HG03439 (cell line): ENCODE data around the gene USP47.

Source experiments
- ATAC-seq: cut with Tn5 transposase; IDR thresholded peaks from one replicate; pipeline ENCODE4 v1.9.1; 2021; ENCODE audit warnings: mild to moderate bottlenecking, moderate library complexity; ENCODE audit not compliant: unreplicated experiment

USP47 gene

DNA sequence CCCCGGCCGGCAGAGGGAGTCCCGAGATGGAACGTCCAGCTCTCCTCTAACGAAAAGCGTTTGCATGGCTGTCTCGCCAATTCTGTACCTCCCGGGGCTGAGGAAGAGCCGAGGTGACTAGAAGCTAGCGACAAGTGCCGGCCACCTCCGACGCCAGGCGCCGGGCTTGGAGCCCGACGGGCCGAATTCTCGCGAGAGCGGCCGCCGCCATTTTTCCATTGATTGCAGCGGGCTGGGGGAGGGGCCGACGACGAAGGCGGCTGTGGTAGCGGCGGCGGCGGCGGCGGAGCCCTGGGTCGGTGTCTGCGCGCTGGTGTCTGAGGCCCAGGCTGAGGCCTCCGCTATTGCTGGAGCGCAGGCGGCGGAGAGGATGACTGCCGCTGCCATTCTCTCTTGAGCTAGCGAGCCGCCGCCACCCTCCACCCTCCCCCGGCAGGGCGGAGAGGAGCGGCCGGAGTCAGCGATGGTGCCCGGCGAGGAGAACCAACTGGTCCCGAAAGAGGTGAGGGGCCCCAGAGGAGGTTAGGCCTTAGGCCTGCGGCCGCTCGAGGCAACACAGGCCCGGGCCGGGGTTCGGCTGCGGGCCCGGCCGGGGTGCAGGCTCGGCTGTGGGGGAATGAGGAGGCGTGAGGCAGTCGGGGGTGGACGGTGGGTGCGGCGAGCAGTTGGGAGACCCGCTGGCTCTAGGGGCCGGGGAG lies at the start of gene USP47:
Gene USP47 (plus strand): TSS at position 250 of the 698 bp plus-strand sequence. CDS start 214 bp downstream, at position 464.
- peak; percentile 70 for ATAC-seq

DNA sequence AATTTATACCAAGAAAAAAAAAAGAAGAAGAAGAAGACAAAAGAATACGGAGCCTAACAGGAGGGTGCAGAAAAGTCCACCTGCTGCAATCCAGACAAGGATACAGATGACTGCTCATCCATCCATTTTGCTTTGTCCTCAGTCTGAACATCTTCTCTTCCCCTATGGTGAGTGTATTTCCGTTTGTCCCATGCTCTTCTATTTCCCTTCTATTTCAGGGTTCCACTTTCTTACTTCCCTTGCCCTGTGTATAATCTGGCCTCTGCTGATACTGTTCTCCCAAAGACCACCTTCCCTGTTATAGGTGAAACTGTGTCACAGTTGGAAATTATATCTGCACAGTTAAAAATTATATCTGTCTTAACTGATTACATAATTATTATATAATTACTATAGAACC lies 48.7 kb upstream of the USP47 start:
- no peak for ATAC-seq

DNA sequence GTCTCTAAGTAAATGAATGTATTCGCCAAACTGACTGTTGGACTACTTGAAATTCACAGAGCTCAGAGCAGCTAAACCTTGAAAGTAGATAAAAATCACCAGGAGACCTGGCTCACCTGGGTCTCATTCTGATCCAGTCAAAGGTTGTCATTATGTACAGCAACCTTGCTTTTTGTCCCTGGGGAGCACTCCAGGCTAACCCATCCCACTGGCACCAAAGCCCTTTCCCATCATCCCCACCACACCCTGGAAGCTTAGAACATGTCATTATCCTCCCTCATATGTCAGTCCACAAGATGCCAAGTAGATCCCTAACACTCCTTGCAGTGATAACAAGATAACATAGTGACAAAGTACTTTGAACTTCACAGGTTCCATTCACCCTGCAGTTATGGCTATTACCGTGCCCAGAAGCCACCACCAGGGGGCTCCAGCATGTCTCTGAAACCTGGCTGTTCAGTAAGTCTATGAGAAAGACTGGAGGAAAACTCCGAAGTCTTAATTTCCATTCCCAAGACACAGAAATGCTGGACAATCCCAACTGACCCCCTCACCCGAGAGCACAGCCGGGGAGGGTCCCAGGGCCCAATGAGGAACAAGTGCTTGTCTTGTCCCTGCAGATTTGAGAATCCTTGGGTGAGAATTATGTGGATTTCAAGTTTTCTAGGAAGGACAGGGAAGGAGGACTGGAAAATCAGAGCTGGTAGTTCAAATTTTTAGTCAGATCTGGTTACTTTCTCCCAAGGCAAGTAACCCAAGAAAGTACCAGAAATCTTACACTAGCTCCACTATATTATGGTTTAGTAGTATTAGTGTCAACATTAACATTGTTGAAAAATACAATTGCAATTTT lies 43.0 kb upstream of the USP47 start:
- no peak for ATAC-seq

DNA sequence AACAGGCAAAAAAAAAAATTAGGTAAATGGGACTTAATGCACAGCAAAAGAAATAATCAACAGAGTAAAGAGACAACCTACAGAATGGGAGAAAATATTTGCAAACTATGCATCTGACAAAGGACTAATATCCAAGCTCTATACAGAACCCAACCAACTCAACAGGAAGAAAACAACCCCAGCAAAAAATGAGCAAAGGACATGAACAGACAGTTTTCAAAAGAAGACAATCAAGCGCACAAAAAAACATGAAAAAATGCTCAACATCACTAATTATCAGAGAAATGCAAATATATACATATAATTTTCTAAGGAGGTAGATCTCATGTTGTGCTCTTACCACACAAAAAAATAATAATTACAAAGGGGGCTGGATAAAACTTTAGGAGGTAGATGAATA lies 36.5 kb upstream of the USP47 start:
- ATAC-seq, result no peak

GRCh38 chr11:11806074-11806473 lies 35.7 kb upstream of the USP47 start:
- no peak for ATAC-seq

DNA sequence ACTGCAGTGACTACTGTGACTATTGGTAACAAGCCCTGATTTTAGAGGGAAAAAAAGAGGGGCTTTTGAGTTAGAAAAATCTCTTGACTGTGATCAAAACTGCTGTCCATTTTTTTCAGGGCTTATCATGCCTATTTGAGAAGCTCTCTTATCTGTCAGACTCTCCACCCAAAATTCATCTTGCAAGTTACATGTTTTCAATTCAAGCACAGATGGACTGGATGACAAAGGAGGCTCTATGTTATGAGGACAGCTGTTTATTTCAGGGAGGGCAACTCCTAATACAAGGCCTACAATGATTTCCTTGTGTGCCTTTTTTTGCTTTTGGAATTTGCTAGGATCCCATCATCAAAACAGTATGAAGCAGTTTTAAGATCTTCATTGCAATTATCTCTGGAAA lies 35.2 kb upstream of the USP47 start:
- ATAC-seq, result no peak

DNA sequence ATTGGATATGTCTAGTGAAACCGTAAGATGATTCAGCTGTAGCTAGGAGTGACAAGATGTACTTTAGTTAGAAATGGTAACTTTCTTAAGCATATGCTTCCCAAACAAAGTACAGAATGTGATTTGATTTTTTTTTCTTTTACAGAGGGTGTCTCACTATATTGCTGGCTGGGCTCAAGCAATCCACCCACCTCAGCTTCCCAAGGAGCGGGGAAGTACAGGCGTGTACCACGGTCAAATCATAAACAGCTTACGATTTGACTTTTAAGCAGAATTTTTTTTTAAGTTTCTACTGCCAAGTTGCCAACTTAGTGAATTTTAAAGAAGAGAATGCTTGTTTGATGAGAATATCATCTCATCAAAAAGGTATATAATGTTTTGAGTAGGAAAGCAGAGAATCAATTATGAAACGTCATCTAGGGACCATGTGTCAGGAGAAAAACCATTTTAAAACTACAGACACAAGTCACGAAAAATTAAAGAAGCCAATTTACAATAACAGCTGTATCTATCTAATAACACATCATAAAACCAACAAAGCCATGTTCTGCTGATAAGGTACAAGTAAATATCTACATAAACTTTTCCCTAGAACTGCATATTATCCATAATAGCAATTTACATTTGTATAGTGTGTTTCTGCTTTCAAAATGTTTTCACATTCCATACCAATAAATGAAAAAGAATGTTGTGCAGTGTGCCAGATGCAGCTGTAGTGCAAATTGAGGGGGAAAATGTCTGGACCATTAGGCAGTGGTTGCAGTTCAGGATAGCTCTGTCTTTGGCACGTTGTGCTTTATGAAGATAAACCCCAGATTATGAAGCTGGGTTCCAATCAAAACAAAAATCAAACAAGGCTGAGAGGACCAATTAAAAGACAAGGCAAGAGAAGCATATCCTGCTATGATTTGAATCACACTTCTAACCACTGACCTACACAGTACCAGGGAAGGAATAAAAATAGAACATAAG lies 33.7 kb upstream of the USP47 start:
- no peak for ATAC-seq

- no peak for ATAC-seq
Observed at GRCh38 chr11:11808992-11809615, 32.7 kb upstream of the USP47 start.

DNA sequence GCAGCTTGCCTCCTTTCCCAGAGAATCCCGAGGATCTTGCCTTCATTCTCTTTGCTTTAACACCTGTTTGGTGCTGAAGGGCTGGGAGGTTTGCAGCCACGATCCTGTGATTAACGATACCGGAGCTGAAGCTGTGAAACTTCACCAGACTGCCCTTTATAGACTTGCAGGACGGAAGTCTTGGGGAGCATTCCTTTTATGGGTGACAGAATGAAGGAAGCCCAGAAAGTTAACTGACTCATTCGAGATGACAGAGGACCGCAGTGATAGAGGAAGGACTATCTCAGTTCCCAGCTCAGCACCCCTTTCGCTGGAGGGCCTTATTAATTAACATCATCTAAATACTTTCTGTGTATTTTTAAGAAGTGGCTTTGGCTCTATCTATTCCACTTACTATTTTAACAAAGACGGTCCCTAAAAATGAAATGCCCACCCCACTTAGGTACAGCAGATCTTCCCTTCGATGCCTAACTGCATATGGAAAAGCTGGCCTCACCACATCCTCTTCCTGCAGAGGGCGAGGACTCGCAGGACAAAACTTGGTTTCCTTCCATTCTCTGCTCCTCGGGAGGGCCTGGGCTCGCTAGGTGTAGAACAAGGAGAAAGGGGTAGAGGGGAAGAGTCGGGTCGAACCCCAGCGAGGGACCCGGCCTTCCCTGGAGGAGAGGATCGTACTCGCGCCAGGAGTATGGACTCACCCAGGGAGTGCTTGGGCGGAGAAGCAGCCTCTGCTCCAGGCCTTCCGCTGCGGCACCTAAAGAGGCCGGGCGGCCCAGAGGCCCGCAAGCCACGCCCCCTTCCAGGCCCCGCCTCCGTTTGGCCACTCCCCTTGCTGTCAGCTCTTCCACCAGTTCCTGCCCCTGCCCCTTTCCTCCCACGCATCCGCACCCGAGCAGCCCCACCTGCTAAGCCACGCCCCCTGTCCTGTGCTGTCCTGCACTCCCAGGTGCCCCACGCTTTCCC lies 30.7 kb upstream of the USP47 start:
- no peak for ATAC-seq

- no peak for ATAC-seq
Observed at GRCh38 chr11:11813288-11813962, 28.3 kb upstream of the USP47 start.

GRCh38 chr11:11814614-11815452 lies 26.9 kb upstream of the USP47 start:
- no peak for ATAC-seq

GRCh38 chr11:11816511-11817314 lies 25.1 kb upstream of the USP47 start:
- ATAC-seq, result no peak

GRCh38 chr11:11817957-11818356 lies 23.8 kb upstream of the USP47 start:
- ATAC-seq, result no peak

- ATAC-seq, result no peak
Observed at GRCh38 chr11:11818529-11819121, 23.1 kb upstream of the USP47 start.

GRCh38 chr11:11821899-11822298 lies 19.9 kb upstream of the USP47 start:
- no peak for ATAC-seq

GRCh38 chr11:11822946-11823345 lies 18.8 kb upstream of the USP47 start:
- ATAC-seq, result no peak

GRCh38 chr11:11826260-11826659 lies 15.5 kb upstream of the USP47 start:
- no peak for ATAC-seq
